LHCN-M2 (cell line): Measurements from ENCODE around the gene BOLA1. TPM values are rescaled to one million over a fixed set of nuclear protein-coding genes. Genes with fewer than 3 reads are reported as not detected.
A peak's percentile ranks its signal among the peaks of the same experiment; 100 is the strongest.
"Not testable (repeated sequence)": the region's sequence is repeated elsewhere in the genome, so short reads cannot be mapped to it uniquely, and the experiment has no call there.

ENCODE experiments used
- DNase-seq: peaks from one replicate; pipeline ENCODE4 v3.0.0-alpha.2; 2012; ENCODE audit warnings: low read depth
- total RNA-seq: library from RNA; depleted of rRNA; stranded (reverse); fragments of >200 nt; gene quantifications from 2 replicates; pipeline ENCODE4 v1.2.3, GENCODE V29; 2014

BOLA1 gene
- total RNA-seq, 1 experiment from 2014 or later: 18.5 TPM

DNA sequence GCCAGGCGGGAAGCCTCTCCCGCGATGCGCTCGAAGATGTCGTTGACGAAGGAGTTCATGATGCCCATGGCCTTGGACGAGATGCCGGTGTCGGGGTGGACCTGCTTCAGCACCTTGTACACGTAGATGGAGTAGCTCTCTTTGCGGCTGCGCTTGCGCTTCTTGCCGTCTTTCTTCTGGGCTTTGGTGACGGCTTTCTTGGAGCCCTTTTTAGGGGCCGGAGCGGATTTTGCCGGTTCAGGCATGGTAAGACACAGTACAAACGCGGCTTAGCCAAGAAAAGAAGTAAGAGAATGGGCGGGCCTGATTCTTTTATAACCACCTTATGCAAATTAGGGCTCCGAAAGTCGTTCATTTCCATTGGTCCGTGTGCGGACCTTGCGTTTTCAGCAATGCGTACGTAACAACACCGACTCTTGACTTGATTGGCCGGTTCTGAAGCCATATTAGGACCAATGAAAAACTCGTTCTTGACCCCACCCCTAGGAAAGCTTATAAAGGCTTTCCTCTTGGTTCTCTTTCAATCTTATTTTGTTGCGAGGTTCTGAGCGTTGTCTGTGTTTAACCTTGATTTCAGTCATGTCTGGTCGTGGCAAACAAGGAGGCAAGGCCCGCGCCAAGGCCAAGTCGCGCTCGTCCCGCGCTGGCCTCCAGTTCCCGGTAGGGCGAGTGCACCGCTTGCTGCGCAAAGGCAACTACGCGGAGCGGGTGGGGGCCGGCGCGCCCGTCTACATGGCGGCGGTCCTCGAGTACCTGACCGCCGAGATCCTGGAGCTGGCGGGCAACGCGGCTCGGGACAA is 12.8 kb upstream of the BOLA1 start:
- peak; percentile 99 for DNase-seq

DNA sequence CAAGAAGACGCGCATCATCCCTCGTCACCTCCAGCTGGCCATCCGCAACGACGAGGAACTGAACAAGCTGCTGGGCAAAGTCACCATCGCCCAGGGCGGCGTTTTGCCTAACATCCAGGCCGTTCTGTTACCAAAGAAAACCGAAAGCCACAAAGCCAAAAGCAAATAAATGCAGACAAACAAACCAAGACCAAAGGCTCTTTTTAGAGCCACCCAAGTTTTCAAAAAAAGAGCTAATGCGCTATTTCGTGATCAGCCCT is 12.2 kb upstream of the BOLA1 start:
- not testable (repeated sequence) for DNase-seq

GRCh38 chr1:149887456-149888246 is 11.7 kb upstream of the BOLA1 start:
- peak; percentile 99 for DNase-seq

- DNase-seq: peak; percentile 88
Observed at GRCh38 chr1:149888247-149888998, 10.9 kb upstream of the BOLA1 start.

DNA sequence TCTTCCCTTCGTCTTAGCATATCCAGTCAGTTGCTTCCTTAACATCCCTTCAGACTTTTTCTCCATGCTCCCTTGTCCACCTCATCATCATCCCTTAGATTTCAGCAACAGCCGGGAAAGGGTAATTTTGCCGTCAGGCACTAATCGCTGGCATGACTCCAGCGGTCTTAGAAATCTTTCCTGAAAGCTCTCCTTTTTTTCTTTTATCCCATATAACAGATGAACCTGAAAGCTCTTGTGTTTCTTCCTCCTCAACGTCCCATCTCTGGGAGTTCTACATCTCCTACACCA is 10.4 kb upstream of the BOLA1 start:
- peak; percentile 57 for DNase-seq

DNA sequence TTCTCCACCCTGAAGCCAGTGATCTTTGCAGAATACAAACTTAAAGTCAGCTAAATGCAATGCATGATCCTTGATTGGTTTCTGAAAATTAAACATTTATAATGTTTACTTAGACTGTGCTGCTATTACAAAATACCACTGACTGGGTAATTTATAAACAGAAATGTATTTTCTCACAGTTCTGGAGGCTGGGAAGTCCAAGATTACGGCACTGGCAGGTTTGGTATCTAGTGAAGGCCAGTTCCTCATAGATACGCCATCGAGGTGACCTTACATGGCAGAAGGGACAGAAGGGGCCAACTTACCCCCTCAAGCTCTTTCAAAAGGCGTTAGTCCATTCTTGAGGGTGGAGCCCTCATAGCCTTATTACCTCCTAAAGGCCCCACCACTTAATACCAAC is 2.8 kb upstream of the BOLA1 start:
- DNase-seq: no peak

- DNase-seq: no peak
Observed at GRCh38 chr1:149903836-149904491, 4.6 kb downstream of the BOLA1 start.

DNA sequence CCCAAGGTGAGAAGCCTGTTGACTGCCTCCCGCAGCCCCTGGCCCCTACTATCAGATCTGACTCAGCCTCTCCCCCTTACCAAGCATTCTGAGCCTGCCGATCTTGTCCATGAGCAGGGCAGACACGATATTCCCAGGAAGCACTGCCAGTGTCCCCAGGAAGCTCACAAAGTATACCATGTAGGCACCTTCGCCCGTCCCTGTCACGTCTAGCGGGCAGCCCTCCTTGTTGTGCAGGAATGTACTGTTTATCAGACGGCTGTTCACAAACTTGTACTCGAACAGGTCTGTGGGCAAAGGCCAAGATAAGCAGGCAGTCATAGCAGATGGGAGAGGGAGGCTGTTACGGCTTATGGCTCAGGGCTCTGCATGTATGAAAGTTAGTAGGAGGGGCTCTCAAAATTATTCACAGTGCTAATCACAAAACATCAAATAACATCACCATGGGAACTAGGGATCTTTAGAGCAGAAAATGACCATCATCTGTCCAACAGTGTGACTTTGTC is 7.3 kb downstream of the BOLA1 start:
- DNase-seq: no peak

GRCh38 chr1:149914545-149914944 is 15.2 kb downstream of the BOLA1 start:
- no peak for DNase-seq

GRCh38 chr1:149915429-149916192 is 16.2 kb downstream of the BOLA1 start:
- no peak for DNase-seq

DNA sequence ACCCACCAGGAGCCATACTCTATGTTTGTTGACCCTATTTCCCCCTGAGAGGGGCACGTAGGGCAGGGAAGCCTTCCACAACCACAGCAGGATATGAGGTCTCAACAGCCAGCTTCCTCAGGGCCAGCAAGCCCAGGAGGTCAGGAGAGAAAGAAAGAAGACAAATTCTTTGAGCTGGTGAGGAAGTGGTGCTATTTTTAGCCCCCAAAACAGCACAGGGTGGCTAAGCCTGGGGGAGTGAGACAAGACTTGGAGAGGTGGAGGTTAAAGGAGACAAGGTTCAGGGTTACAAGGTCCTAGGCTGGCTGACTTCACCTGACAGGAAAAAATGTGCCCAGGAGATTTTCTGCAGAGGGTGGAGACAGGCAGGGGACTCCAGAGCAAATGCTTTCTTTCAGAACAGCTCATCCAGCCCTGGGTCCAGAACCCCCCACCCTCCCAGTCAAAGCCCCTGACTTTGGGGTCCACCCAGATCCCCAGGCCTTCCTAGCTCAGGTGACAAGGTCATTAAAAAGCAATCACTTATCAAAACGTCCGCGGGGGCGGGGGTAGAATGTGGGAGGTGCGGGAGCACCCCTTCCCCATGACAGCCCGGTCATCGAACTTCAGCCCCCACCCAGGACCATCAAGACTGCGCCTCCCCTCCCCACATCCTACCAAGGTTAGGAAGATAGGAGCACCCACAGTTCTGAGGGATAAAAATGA is 17.0 kb downstream of the BOLA1 start:
- DNase-seq: no peak

DNA sequence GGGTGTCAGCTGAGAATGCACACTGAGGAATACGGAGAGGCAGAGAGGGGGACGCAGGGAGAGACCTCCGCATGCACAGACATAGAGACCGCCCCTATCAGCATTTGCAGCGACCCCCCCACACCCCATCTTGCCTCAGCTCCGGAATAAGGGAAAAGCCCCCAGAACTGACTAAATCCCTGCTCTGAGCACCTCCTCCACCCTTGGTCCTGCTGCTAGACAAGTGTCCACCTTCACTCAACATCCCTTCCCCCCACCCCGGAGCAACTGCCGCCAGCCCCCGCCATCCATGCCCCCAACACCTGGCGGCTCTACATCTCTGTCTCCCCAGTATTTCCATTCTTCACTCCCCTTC is 17.5 kb downstream of the BOLA1 start:
- DNase-seq: no peak

- peak; percentile 69 for DNase-seq
Observed at GRCh38 chr1:149917571-149918144, 18.3 kb downstream of the BOLA1 start, which contains the start of gene SV2A. Gene SV2A (minus strand): TSS chr1:149917844. CDS start chr1:149913840, 4,004 bp downstream.

GRCh38 chr1:149923626-149924025 is 24.3 kb downstream of the BOLA1 start:
- no peak for DNase-seq

DNA sequence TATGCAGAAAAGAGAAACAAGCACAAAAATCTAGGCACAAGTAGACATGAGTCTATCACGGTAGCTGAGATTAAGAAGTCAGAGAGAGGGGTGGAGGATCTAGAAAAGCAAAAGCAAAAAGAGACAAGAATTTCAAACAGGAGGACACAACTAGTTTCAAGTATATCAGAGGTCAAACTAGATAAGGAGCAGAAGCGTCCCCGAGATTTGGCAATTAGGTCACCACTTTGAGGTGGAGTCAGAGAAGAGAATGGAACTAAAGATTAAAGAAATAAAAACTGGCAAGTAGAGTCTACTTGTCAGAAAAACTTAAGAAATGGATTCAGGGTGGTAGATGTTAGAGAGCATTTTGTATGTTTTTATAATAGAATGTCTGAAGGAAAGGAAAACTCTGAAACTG is 26.0 kb downstream of the BOLA1 start:
- no peak for DNase-seq

DNA sequence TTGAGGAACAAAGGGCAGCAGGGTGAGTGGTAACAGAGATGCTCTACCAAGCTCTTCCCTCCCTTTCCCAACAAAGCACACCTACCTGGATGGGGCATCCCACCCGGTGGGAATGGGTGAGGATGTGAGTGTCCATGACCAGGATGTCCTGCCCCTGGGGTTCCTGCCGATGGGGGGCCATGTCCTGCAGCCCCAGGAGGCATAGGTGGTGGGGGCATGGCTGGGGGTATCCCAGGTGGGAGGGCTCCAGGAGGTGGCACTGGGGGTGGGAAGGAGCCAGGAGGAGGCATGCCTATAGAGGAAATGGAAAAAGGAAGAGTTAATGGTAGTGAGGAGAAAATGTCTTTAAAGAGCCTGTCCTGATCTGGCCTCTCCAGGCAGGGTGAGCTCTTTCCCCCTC is 26.4 kb downstream of the BOLA1 start:
- DNase-seq: no peak

DNA sequence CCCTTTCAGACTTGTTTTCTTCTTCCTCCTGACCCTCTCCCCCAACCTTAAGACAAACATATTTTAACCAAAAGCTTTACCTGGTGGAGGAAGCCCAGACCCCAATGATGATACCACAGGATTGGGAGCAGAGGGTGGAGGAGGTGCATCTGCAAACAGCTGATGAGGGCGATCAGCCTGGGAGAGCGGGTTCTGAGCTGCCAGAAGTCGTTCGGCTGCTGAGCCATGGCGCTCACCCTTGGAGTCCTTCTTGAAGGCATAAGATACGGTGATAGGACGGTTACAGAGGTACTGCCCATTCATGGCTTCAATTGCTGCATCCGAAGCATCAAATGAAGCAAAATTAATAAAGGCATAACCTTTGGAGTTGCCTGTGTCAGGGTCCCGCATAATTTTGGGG is 26.9 kb downstream of the BOLA1 start:
- no peak for DNase-seq

- peak; percentile 15 for DNase-seq
Observed at GRCh38 chr1:149927056-149927562, 27.7 kb downstream of the BOLA1 start.

GRCh38 chr1:149927563-149928400 is 28.4 kb downstream of the BOLA1 start, which contains the start of gene SF3B4:
Gene SF3B4 (minus strand): TSS chr1:149927803. CDS start chr1:149927759, 44 bp downstream.
- peak; percentile 89 for DNase-seq
